IPS-20b (cell line): Measurements from ENCODE around the gene THEM5.
"Not testable (repeated sequence)": the region's sequence is repeated elsewhere in the genome, so short reads cannot be mapped to it uniquely, and the experiment has no call there.

Experiments used
- H3K27ac ChIP-seq: one replicate; pipeline ENCODE4 v1.5.1; 2013; ENCODE audit warnings: low read length
- H3K27me3 ChIP-seq: 2 replicates; pipeline ENCODE4 v1.6.1; 2013; ENCODE audit warnings: mild to moderate bottlenecking, low read length, inconsistent platforms; ENCODE audit not compliant: insufficient read depth
- H3K36me3 ChIP-seq: 2 replicates; pipeline ENCODE4 v1.6.1; 2013; ENCODE audit warnings: low read depth, mild to moderate bottlenecking, inconsistent platforms, low read length, moderate library complexity; ENCODE audit not compliant: insufficient read depth
- H3K4me1 ChIP-seq: 2 replicates; pipeline ENCODE4 v1.6.1; 2013; ENCODE audit warnings: mild to moderate bottlenecking, control low read depth, inconsistent platforms, low read length, moderate library complexity; ENCODE audit not compliant: insufficient read depth
- H3K4me3 ChIP-seq: 2 replicates; pipeline ENCODE4 v1.5.1; 2013; ENCODE audit warnings: mild to moderate bottlenecking, low read length, inconsistent platforms
- H3K9ac ChIP-seq: 2 replicates; pipeline ENCODE4 v1.6.1; 2013; ENCODE audit warnings: low read depth, mild to moderate bottlenecking, inconsistent platforms, low read length, moderate library complexity
- H3K9me3 ChIP-seq: 2 replicates; pipeline ENCODE4 v1.6.1; 2013; ENCODE audit warnings: mild to moderate bottlenecking, low read depth, low read length, inconsistent platforms; ENCODE audit not compliant: insufficient read depth

The THEM5 gene

GRCh38 chr1:151884445-151884844 lies 30.9 kb upstream of the THEM5 start:
- H3K9ac ChIP-seq, H3K4me1 ChIP-seq, H3K4me3 ChIP-seq, H3K36me3 ChIP-seq, H3K27ac ChIP-seq, H3K9me3 ChIP-seq, H3K27me3 ChIP-seq: not testable (repeated sequence)

GRCh38 chr1:151883898-151884297 lies 30.4 kb upstream of the THEM5 start:
- H3K27me3 ChIP-seq, H3K4me1 ChIP-seq, H3K4me3 ChIP-seq, H3K27ac ChIP-seq, H3K9me3 ChIP-seq, H3K36me3 ChIP-seq, H3K9ac ChIP-seq: not testable (repeated sequence)

DNA sequence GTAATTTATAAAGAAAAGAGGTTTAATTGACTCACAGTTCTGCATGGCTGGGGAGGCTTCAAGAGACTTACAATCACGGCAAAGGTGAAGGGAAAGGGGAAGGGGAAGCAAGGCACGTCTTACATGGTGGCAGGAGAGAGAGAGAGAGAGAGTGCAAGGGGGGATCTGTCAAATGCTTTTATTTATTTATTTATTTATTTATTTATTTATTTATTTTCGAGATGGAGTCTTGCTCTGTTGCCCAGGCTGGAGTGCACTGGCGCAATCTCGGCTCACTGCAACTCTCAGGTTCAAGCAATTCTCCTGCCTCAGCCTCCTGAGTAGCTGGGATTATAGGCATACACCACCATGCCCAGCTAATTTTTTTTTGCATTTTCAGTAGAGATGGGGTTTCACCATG lies 29.4 kb upstream of the THEM5 start:
- H3K9ac ChIP-seq, H3K27me3 ChIP-seq, H3K36me3 ChIP-seq, H3K4me1 ChIP-seq, H3K9me3 ChIP-seq, H3K27ac ChIP-seq, H3K4me3 ChIP-seq: not testable (repeated sequence)

DNA sequence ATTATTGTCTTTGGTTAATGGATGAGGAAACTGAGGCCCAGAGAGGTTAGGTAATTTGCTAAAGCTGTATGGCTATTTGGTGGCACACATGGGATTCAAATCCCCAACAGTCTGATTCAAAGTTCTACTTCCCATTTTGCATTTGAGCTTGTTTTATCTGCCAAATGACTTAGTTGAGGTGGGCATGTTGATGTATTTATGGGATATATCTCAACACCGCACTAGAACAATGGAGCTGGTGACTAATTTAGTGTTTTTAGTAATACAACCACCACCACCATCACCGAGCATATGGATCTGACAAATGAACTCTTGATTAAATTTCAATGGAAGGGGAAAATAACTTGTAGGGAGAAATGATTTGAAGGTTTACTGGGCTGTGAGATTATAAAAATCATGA lies 29.0 kb upstream of the THEM5 start:
- Histone ChIP-seq H3K9me3 (no peaks in the 10 kb centered on the region; the same call in 1 of the 2 replicates), H3K36me3 (peaks cover 6% of the 10 kb centered on the region; the same call in 1 of the 2 replicates), H3K27ac (no peak overlapping the region), H3K27me3 (no peaks in the 10 kb centered on the region), H3K4me3 (no peak overlapping the region), H3K4me1 (no peaks in the 10 kb centered on the region), H3K9ac (no peak overlapping the region)

GRCh38 chr1:151881479-151881878 lies 28.0 kb upstream of the THEM5 start:
- Histone ChIP-seq H3K9ac (no peak overlapping the region), H3K4me3 (no peak overlapping the region), H3K36me3 (no peaks in the 10 kb centered on the region), H3K27me3 (no peaks in the 10 kb centered on the region), H3K27ac (no peak overlapping the region), H3K9me3 (no peaks in the 10 kb centered on the region), H3K4me1 (no peaks in the 10 kb centered on the region)

- Histone ChIP-seq H3K9me3 (no peaks in the 10 kb centered on the region), H3K4me1 (peaks cover 8% of the 10 kb centered on the region; the same call in 1 of the 2 replicates), H3K27ac (no peak overlapping the region), H3K36me3 (no peaks in the 10 kb centered on the region), H3K9ac (no peak overlapping the region), H3K4me3 (no peak overlapping the region), H3K27me3 (no peaks in the 10 kb centered on the region)
Observed at GRCh38 chr1:151875419-151876097, 22.0 kb upstream of the THEM5 start.

DNA sequence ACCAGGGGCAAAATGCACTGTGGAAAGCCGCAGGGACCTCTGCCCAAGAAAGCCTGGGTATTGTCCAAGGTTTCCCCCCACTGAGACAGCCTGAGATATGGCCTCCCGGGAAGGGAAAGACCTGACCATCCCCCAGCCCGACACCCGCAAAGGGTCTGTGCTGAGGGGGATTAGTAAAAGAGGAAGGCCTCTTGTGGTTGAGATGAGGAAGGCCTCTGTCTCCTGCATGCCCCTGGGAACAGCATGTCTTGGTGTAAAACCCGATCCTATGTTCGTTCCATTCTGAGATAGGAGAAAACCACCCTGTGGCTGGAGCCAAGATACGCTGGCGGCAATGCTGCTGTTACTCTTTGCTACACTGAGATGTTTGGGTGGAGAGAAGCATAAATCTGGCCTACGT lies 19.3 kb upstream of the THEM5 start:
- H3K27ac ChIP-seq, H3K4me3 ChIP-seq, H3K9me3 ChIP-seq: not testable (repeated sequence)

GRCh38 chr1:151871284-151872030 lies 17.9 kb upstream of the THEM5 start:
- Histone ChIP-seq H3K9ac (no peak overlapping the region), H3K9me3 (no peaks in the 10 kb centered on the region), H3K4me1 (peaks cover 8% of the 10 kb centered on the region; the same call in 1 of the 2 replicates), H3K4me3 (no peak overlapping the region), H3K27me3 (no peaks in the 10 kb centered on the region), H3K27ac (no peak overlapping the region), H3K36me3 (no peaks in the 10 kb centered on the region)

More for the DNA sequence above, 19.3 kb upstream of the THEM5 start:
- H3K9ac ChIP-seq, H3K4me1 ChIP-seq, H3K27me3 ChIP-seq, H3K36me3 ChIP-seq: not testable (repeated sequence)

GRCh38 chr1:151868486-151868885 lies 15.0 kb upstream of the THEM5 start:
- H3K27ac ChIP-seq, result no peak overlapping the region
- H3K9ac ChIP-seq, result no peak overlapping the region
- H3K9me3 ChIP-seq, result no peaks in the 10 kb centered on the region
- no peaks in the 10 kb centered on the region for H3K36me3 ChIP-seq
- peaks cover 17% of the 10 kb centered on the region; the same call in 1 of the 2 replicates for H3K27me3 ChIP-seq
- H3K4me3 ChIP-seq, result no peak overlapping the region
- peaks cover 8% of the 10 kb centered on the region; the same call in 1 of the 2 replicates for H3K4me1 ChIP-seq

- Histone ChIP-seq H3K36me3 (no peaks in the 10 kb centered on the region), H3K4me1 (peaks cover 8% of the 10 kb centered on the region; the same call in 1 of the 2 replicates), H3K9me3 (no peaks in the 10 kb centered on the region), H3K27ac (no peak overlapping the region), H3K27me3 (peaks cover 23% of the 10 kb centered on the region), H3K9ac (no peak overlapping the region), H3K4me3 (no peak overlapping the region)
Observed at GRCh38 chr1:151867765-151868411, 14.4 kb upstream of the THEM5 start.

DNA sequence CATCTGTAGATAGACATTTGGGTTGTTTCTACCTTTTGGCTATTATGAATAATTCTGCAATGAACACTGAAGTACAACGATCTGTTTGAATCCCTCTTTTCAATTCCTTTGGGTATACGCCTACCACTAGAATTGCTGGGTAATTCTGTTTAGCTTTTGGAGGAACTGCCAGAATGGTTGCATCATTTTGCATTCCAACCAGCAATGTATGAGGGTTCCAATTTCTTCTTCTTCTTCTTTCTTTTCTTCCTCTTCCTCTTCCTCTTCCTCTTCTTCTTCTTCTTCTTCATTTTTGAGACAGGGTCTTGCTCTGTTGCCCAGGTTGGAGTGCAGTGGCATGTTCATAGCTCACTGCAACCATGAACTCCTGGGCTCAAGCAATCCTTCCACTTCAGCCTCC lies 13.8 kb upstream of the THEM5 start:
- Histone ChIP-seq H3K4me1 (peaks cover 5% of the 10 kb centered on the region; the same call in 1 of the 2 replicates), H3K4me3 (no peak overlapping the region), H3K36me3 (no peaks in the 10 kb centered on the region), H3K9ac (no peak overlapping the region), H3K9me3 (no peaks in the 10 kb centered on the region), H3K27ac (no peak overlapping the region), H3K27me3 (peaks cover 29% of the 10 kb centered on the region)

- Histone ChIP-seq H3K4me3 (no peak overlapping the region), H3K9me3 (no peaks in the 10 kb centered on the region), H3K4me1 (peaks cover 13% of the 10 kb centered on the region; the same call in 1 of the 2 replicates), H3K27me3 (peaks cover 58% of the 10 kb centered on the region), H3K36me3 (no peaks in the 10 kb centered on the region), H3K9ac (no peak overlapping the region), H3K27ac (no peak overlapping the region)
Observed at GRCh38 chr1:151864411-151864810, 10.9 kb upstream of the THEM5 start.
